HepG2 (cell line): ENCODE measurements around the gene LINGO3. TPM values are rescaled to one million over a fixed set of nuclear protein-coding genes. Genes with fewer than 3 reads are reported as not detected.
A peak's percentile ranks its signal among the peaks of the same experiment; 100 is the strongest.

Experiments
- ARID2 ChIP-seq: sonication (generic); formaldehyde crosslinking; IDR thresholded peaks from 2 replicates; pipeline ENCODE4 v1.8.1; 2022; ENCODE audit warnings: mild to moderate bottlenecking, missing genetic modification reagents, borderline replicate concordance
- CENPX ChIP-seq: sonication (generic); formaldehyde crosslinking; IDR thresholded peaks from 2 replicates; pipeline ENCODE4 v1.9.0; 2021; ENCODE audit warnings: mild to moderate bottlenecking, missing genetic modification reagents, moderate library complexity
- EP300 ChIP-seq, 3 experiments: sonication (generic) in 1 of 3; formaldehyde crosslinking in 1 of 3; IDR thresholded peaks; 2 replicates each; pipeline versions ENCODE4 v1.5.1 to v1.6.1; 2011 to 2020; ENCODE audit warnings: low read depth in 2 of 3, low read length in 2 of 3, borderline replicate concordance in 1 of 3, improper control_type of control experiment in 1 of 3, mild to moderate bottlenecking in 1 of 3, missing genetic modification reagents in 1 of 3, moderate library complexity in 1 of 3
- HDAC1 ChIP-seq: sonication (generic); formaldehyde crosslinking; IDR thresholded peaks from 2 replicates; pipeline ENCODE4 v1.5.1; 2020; ENCODE audit warnings: mild to moderate bottlenecking, missing genetic modification reagents
- NFIC ChIP-seq: IDR thresholded peaks from 2 replicates; pipeline ENCODE4 v1.6.1; 2012; ENCODE audit warnings: mild to moderate bottlenecking, low read length, inconsistent platforms
- NFKBIZ ChIP-seq: IDR thresholded peaks from 2 replicates; pipeline ENCODE4 v1.6.1; 2018; ENCODE audit warnings: missing genetic modification reagents, missing compliant biosample characterization
- RBM22 ChIP-seq: fragments of 200-400 bp; formaldehyde crosslinking; optimal IDR thresholded peaks from 2 replicates; pipeline ENCODE3; 2017; ENCODE audit warnings: mild to moderate bottlenecking, low read length, moderate library complexity
- SOX6 ChIP-seq, 2 experiments: fragments of 450-650 bp in 1 of 2; sonication (generic) in 1 of 2; formaldehyde crosslinking in 1 of 2; IDR thresholded peaks; 2 replicates each; pipeline versions ENCODE4 v1.4.0 to v1.6.1; 2017 to 2020; ENCODE audit warnings: antibody characterized with exemption in 1 of 2, mild to moderate bottlenecking in 1 of 2, missing genetic modification reagents in 1 of 2
- ZNF207 ChIP-seq: fragments of 450-650 bp; IDR thresholded peaks from 2 replicates; pipeline ENCODE4 v1.6.1; 2016; ENCODE audit warnings: antibody characterized with exemption, borderline replicate concordance
- ZNF253 ChIP-seq: sonication (generic); formaldehyde crosslinking; IDR thresholded peaks from 2 replicates; pipeline ENCODE4 v1.8.0; 2022; ENCODE audit warnings: mild to moderate bottlenecking, missing genetic modification reagents, borderline replicate concordance
- ZNF547 ChIP-seq: sonication (generic); formaldehyde crosslinking; IDR thresholded peaks from 2 replicates; pipeline ENCODE4 v1.5.1; 2020; ENCODE audit warnings: mild to moderate bottlenecking, missing genetic modification reagents
- ZNF670 ChIP-seq: sonication (generic); formaldehyde crosslinking; IDR thresholded peaks from 2 replicates; pipeline ENCODE4 v1.8.0; 2022; ENCODE audit warnings: mild to moderate bottlenecking, missing genetic modification reagents, borderline replicate concordance
- ZNF775 ChIP-seq: sonication (generic); formaldehyde crosslinking; IDR thresholded peaks from 2 replicates; pipeline ENCODE4 v1.4.0; 2020; ENCODE audit warnings: missing genetic modification reagents, mild to moderate bottlenecking, moderate library complexity, borderline replicate concordance
- polyA plus RNA-seq, 8 experiments: library from polyadenylated mRNA; depleted of rRNA in 3 of 8; stranded (reverse) in 7 of 8; unstranded in 1 of 8; fragments of >200 nt; fragmentation: Illumina TruSeq in 4 of 8; extraction: Trizol in 4 of 8; gene quantifications; 2 replicates each; pipeline versions ENCODE4 v1.2.1 to v1.2.3, GENCODE V29; 2011 to 2016; ENCODE audit warnings: low read depth in 4 of 8, missing spikeins in 1 of 8, mixed read lengths in 1 of 8; ENCODE audit not compliant: insufficient read depth in 1 of 8
- total RNA-seq, 5 experiments: library from RNA; depleted of rRNA; stranded (reverse); fragments of >200 nt; fragmentation: Illumina TruSeq; extraction: Trizol; gene quantifications; 2 replicates each; pipeline ENCODE4 v1.2.3, GENCODE V29; 2016; ENCODE audit warnings: low read depth in 1 of 5
- TF ChIP-seq, protein P1 (sequence below): sonication (generic); formaldehyde crosslinking; IDR thresholded peaks from 2 replicates; pipeline ENCODE4 v1.4.0; 2020; ENCODE audit warnings: mild to moderate bottlenecking, missing genetic modification reagents, borderline replicate concordance
- TF ChIP-seq, protein P2 (sequence below): sonication (generic); formaldehyde crosslinking; IDR thresholded peaks from 2 replicates; pipeline ENCODE4 v1.5.0; 2020; ENCODE audit warnings: missing genetic modification reagents
- TF ChIP-seq, protein P3 (sequence below): IDR thresholded peaks from 2 replicates; pipeline ENCODE4 v1.4.0; 2020; ENCODE audit warnings: mild to moderate bottlenecking, missing genetic modification reagents
- TF ChIP-seq, protein P4 (sequence below): sonication (generic); formaldehyde crosslinking; IDR thresholded peaks from 2 replicates; pipeline ENCODE4 v1.5.0; 2020; ENCODE audit warnings: missing genetic modification reagents
- TF ChIP-seq, protein P5 (sequence below): conservative IDR thresholded peaks from 2 replicates; pipeline ENCODE4 v1.6.1; 2018; ENCODE audit warnings: missing genetic modification reagents

The LINGO3 gene
- total and polyA plus RNA-seq, 2 of the 13 experiments (the other 11 are each of a cell fraction or from before 2014, with no cell fraction given), result not detected

DNA sequence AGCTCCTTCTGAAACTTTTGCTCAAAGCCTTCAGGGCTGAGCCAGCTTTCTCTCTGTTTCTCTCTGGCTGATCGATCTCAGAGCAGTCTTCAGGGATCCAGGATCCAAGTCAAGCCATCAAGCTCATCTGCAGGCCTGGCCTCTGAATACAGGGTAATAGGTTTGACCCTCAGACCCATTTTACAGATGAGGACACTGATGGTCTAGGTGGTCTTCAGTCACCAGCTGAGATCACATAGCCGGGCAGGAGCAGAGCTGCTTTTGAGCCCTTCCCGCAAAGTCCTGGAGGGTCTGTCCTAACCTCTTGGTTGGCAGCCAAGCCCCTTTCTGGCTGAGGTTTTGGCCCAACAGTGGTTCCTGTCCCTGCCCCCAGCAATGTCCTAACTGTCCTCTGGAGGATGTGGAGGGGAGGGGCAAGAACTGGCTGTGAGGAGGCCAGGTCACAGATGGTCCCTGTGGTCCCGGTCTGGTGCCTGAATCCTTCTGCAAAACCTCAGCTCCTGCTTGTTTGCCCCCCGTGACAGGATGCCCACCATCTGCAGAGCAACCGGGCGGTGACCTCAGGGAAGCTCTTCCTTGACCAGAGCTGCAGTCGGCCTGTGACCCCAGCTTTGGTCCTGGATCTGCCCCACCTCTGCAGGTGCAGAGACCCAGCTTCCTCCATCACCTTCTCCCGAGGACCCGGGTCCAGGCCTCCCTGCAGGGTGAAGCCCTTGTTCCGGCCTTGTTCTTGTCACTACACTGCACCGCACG is 20.2 kb downstream of the LINGO3 start (continued):
- TF ChIP-seq ZNF253 (CRISPR knock-in tag), result no peak
- no peak for TF ChIP-seq SOX6 (IDR thresholded peaks at IDR 0.05)
- no peak for TF ChIP-seq SOX6 (CRISPR knock-in tag; IDR thresholded peaks at IDR 0.05)
- TF ChIP-seq, protein P1, sequence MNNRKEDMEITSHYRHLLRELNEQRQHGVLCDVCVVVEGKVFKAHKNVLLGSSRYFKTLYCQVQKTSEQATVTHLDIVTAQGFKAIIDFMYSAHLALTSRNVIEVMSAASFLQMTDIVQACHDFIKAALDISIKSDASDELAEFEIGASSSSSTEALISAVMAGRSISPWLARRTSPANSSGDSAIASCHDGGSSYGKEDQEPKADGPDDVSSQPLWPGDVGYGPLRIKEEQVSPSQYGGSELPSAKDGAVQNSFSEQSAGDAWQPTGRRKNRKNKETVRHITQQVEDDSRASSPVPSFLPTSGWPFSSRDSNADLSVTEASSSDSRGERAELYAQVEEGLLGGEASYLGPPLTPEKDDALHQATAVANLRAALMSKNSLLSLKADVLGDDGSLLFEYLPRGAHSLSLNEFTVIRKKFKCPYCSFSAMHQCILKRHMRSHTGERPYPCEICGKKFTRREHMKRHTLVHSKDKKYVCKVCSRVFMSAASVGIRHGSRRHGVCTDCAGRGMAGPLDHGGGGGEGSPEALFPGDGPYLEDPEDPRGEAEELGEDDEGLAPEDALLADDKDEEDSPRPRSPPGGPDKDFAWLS (CRISPR knock-in tag), result no peak
- no peak for TF ChIP-seq NFKBIZ
- TF ChIP-seq RBM22, result no peak
- no peak for TF ChIP-seq ARID2 (CRISPR knock-in tag)
- TF ChIP-seq, protein P2, sequence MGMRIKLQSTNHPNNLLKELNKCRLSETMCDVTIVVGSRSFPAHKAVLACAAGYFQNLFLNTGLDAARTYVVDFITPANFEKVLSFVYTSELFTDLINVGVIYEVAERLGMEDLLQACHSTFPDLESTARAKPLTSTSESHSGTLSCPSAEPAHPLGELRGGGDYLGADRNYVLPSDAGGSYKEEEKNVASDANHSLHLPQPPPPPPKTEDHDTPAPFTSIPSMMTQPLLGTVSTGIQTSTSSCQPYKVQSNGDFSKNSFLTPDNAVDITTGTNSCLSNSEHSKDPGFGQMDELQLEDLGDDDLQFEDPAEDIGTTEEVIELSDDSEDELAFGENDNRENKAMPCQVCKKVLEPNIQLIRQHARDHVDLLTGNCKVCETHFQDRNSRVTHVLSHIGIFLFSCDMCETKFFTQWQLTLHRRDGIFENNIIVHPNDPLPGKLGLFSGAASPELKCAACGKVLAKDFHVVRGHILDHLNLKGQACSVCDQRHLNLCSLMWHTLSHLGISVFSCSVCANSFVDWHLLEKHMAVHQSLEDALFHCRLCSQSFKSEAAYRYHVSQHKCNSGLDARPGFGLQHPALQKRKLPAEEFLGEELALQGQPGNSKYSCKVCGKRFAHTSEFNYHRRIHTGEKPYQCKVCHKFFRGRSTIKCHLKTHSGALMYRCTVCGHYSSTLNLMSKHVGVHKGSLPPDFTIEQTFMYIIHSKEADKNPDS (CRISPR knock-in tag), result no peak
- no peak for TF ChIP-seq EP300 (IDR thresholded peaks at IDR 0.05; ENCODE audit: low read depth in 2 of 2, low read length in 2 of 2)
- TF ChIP-seq EP300 (CRISPR knock-in tag; IDR thresholded peaks at IDR 0.05; ENCODE audit: borderline replicate concordance), result no peak
- TF ChIP-seq, protein P3, sequence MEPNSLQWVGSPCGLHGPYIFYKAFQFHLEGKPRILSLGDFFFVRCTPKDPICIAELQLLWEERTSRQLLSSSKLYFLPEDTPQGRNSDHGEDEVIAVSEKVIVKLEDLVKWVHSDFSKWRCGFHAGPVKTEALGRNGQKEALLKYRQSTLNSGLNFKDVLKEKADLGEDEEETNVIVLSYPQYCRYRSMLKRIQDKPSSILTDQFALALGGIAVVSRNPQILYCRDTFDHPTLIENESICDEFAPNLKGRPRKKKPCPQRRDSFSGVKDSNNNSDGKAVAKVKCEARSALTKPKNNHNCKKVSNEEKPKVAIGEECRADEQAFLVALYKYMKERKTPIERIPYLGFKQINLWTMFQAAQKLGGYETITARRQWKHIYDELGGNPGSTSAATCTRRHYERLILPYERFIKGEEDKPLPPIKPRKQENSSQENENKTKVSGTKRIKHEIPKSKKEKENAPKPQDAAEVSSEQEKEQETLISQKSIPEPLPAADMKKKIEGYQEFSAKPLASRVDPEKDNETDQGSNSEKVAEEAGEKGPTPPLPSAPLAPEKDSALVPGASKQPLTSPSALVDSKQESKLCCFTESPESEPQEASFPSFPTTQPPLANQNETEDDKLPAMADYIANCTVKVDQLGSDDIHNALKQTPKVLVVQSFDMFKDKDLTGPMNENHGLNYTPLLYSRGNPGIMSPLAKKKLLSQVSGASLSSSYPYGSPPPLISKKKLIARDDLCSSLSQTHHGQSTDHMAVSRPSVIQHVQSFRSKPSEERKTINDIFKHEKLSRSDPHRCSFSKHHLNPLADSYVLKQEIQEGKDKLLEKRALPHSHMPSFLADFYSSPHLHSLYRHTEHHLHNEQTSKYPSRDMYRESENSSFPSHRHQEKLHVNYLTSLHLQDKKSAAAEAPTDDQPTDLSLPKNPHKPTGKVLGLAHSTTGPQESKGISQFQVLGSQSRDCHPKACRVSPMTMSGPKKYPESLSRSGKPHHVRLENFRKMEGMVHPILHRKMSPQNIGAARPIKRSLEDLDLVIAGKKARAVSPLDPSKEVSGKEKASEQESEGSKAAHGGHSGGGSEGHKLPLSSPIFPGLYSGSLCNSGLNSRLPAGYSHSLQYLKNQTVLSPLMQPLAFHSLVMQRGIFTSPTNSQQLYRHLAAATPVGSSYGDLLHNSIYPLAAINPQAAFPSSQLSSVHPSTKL, result no peak
- TF ChIP-seq, protein P4, sequence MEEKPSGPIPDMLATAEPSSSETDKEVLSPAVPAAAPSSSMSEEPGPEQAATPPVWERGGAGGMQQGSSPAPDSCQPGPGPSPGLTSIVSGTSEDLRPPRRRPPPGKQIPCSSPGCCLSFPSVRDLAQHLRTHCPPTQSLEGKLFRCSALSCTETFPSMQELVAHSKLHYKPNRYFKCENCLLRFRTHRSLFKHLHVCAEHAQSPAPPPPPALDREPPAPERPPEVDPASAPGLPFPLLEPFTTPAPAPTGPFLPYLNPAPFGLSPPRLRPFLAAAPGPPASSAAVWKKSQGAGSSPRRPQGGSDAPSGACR (CRISPR knock-in tag), result no peak
- TF ChIP-seq, protein P5, sequence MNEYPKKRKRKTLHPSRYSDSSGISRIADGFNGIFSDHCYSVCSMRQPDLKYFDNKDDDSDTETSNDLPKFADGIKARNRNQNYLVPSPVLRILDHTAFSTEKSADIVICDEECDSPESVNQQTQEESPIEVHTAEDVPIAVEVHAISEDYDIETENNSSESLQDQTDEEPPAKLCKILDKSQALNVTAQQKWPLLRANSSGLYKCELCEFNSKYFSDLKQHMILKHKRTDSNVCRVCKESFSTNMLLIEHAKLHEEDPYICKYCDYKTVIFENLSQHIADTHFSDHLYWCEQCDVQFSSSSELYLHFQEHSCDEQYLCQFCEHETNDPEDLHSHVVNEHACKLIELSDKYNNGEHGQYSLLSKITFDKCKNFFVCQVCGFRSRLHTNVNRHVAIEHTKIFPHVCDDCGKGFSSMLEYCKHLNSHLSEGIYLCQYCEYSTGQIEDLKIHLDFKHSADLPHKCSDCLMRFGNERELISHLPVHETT (CRISPR knock-in tag), result no peak
- no peak for TF ChIP-seq ZNF207
- TF ChIP-seq ZNF670, result no peak
- no peak for TF ChIP-seq ZNF775 (CRISPR knock-in tag)
- TF ChIP-seq HDAC1, result 0 out of 2 replicates have a peak, but pooled peaks have one; percentile 8
- no peak for TF ChIP-seq ZNF547 (CRISPR knock-in tag)
- TF ChIP-seq CENPX (CRISPR knock-in tag), result no peak
- no peak for TF ChIP-seq NFIC
